HG02798 (cell line): ENCODE data around the gene RGS6.
A peak's percentile ranks its signal among the peaks of the same experiment; 100 is the strongest.
"Not testable (repeated sequence)": the region's sequence is repeated elsewhere in the genome, so short reads cannot be mapped to it uniquely, and the experiment has no call there.

Experiments used
- ATAC-seq: cut with Tn5 transposase; IDR thresholded peaks from one replicate; pipeline ENCODE4 v1.9.1; 2021; ENCODE audit warnings: mild to moderate bottlenecking; ENCODE audit not compliant: unreplicated experiment, poor library complexity

RGS6 gene

DNA sequence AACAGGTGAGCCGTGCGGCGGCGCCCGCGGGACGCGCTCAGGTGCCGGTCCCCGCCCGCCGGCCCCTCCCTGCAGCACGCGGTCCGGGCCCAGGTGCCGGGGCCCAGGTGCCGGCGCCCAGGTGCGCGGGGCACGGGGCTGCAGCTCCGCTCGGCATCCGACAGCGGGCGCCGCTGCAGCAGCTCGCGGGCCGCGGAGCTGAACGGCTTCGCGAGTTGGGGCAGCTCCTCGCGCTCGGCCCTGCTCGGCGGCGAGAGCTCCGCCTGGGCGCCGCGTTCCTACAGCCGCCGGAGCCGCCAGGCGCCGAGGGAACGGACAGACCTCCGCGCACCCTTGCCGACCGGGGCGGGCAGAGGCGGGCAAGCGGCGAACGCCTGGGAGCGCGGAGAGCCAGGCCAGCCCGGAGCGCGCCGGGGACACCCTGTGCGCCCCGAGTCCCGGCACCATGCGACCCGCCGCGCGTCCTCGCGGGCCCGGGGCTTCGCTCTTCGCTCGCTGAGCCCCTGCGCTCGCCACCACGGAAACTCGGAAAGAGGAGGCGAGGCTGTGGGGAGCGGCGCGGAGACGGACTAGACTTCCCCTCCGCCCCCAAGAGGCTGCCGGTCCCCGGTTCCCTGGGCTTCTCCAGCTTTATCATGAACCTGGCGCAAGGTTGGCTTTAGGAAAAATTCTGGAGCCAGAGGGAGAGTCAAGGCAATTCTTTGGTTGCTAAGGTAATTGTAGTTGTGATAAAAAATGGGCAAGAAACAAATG, at the start of gene RGS6:
RGS6 (plus strand) TSS at position 201 of the 753 bp plus-strand sequence.
- ATAC-seq, result peak; percentile 52

DNA sequence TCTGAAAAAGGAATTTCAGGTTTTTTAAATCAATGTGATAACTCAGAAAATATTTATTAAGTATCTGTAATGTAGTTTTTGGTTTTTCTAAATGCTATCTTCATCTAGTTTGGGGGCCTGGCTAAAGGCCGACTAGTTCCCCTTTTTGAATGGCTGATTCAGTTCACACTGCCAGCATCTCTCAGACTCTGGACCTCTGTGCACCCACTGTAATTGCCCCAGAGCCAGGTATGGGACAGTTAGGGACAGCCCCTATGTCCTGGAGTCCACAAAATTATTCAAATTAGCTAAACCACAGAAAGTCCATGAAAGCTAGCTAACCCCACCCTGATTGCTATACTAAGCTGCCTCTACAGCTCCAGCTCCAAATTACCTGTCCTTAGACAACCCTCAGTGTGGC, 49.1 kb upstream of the RGS6 start:
- ATAC-seq, result no peak

DNA sequence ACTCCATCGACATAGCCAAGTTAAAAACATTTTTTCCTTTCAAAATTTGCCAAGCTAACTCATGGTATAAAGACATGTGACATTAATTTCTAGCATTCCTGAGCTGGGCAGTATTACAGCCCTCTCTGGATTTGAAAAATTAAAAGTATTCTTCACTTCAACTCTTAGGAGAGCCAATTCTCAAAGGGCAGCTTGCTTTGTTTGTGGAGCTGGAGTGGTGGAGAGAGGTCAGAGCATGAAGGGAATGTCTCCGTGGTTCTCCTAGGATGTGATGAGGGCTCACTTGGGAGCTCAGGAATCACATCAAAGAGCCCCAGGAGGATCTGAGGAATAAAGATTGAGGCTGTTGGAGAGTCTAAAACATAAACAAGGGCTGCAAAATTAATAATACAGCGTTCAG, 46.9 kb upstream of the RGS6 start:
- ATAC-seq, result no peak

DNA sequence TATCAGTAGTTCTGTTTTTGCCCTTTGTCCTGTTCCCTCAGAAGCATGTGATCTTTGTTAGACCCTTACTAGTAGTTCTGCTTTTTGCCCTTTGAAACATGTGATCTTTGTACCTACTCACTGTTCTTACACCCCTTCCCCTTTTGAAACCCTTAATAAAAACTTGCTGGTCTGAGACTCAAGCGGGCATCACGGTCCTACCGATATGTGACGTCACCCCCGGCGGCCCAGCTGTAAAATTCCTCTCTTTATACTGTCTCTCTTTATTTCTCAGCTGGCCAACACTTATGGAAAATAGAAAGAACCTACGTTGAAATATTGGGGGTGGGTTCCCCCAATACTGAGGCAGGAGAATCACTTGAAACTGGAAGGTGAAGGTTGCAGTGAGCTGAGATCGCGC, 44.4 kb upstream of the RGS6 start:
- ATAC-seq, result not testable (repeated sequence)

DNA sequence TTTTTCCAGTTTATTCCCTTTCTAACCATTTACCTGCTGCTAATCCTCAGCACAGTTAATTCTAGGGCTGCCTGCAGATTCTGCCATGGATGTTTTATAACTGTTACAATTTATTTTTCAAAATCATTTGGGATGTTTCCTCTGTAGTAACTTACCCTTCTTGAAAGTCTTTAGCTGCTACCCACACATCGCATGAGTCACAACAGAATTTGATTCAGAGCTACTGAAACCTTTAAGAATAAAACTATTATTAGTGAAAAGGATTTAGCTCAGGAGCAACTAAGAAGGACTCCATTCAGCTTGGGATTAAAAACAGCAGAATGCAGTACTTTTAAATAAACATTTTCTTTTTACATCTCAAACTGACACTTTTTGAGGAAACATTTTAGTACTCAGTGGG, 41.7 kb upstream of the RGS6 start:
- ATAC-seq, result no peak

DNA sequence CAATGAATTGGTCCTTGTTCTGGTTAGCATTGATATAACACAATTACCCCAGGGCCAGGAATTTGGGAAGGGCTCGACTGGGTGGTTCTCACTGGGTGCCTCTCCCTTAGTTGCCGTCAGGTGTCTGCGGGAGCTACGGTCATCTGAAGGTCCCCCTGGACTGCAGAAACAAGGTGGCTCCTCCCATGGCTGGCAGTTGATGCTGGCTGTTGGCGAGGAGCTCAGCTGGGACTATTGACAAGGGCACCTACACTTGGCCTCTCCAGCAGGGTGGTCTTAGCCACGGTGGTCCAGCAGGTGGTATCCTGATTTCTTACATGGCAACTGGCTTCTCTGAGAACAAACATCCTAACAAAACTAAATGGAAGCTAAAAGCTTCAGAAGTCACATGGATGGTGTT, 41.0 kb upstream of the RGS6 start:
- ATAC-seq, result no peak

DNA sequence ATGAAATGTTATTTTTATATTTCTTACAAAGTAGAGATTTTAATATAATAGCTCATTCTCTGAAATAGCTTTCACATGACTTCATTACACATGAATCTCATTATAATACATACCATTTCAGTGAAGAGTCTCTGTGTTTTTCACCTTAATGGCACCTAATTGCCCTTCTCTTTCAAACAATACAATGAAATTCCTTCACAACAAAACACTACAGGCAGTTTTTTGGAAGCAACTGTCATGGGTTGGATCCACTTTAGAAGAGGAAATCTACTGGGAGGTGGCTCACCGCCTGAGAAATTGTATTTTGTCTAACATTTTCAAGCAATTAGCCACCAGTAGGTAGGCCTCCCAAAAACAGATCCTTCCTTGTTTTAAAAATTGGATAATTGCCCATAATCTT, 40.3 kb upstream of the RGS6 start:
- ATAC-seq, result no peak

DNA sequence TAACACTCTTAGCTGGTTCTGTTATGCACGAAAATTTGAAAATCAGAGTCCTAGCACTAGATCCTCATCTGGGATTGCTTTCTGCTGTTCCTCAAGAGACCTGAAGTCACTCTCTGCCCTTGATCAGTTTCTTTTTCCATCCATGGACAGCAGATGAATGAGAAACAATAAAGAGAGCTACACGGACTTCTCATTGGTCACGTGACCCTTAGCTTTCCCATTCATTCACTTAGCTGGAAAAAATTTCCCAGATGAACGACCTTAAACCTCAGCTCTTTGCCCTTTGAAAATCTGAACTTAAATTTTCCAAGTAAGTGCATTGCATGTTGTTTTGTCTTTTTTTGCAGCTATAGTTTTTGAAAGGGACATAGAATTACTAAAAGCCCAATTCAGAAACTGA, 27.2 kb upstream of the RGS6 start:
- no peak for ATAC-seq

DNA sequence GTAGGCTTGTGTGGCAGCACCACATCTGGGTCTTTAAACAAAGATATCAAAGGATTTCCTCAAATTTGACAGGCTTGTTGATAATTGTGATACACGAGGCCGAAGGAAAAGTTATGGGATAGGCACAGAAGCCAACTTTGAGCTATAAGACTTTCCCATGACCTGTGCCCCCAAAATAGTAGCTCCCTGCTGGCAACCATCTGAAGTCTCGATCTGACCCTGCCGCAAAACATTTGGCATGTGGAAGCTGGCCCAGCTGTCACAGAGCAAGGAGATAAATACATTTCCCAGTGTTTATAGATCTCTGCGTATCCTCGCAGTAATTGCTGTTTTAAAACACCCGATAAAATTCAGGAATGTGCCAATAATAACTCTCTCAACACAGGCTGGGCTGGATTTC, 26.4 kb upstream of the RGS6 start:
- no peak for ATAC-seq

DNA sequence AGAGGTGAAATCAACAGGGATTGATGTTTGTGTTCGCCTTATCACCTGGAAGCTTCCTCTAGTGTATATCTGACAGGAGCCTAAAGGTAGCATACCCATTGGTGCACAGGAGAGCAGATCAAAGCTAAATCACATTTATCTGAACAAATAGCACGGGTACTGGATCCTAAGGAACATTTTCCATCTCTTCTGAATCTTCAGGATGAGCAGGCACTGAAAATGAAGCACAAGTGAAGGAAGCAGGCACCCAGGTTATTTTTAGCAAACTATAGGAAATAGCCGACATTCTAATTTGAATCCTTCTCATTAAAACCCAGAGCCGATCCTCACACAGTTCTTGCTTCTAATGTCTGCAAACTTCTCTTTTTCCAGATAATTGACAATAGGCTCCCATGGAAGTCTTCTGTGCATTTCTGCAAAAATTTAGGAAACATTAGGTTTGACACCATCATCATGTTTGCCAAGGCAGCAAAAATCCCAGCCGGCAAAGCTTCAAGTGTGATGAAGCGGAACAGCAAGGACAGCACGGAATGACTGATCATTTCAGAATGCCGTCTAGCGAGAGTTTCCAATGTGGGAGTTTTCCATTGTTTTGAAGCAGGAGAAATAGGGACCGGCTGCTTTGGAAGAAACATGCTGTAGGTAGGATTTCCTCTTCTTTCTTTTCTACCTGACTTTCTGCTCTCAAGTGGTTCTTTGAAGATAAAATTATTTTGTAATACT, 24.3 kb upstream of the RGS6 start:
- no peak for ATAC-seq

DNA sequence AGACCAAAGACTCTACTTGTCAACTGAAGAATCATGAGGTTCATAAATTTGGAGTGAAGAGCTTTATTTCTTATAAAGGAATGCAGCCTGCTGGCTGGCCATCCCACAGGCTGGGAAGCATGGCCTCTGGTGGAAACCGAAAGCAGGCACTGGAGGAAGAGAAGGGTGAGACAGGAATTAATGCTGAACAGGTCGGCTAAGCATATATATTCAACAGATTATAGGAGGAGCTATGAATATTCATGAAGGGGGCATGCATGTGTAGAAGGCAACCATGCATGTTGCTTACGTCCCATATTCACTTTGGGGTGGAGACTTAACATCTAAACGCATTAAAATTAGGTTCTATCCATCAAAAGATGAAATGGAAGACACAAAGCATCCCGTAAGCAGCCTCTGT, 20.6 kb upstream of the RGS6 start:
- no peak for ATAC-seq

DNA sequence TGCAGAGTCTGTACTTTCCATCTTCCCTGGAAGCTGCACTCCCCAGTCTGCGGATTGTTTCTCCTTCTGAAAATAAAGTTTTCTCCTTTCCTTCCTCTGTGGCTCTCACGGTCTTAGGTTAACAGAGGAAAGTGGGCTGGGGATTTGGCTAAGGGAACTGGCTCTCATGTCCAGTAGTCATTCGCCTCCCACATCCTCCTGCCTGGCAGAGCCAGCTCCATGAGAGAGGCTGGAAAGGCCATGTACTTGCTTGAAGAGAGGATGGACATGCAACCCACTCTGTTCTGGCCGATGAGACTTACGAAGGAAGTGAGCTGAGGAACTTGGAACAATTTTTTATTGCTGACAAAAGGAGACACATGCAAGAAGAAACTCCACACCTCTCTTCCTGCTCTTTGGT, 18.9 kb upstream of the RGS6 start:
- ATAC-seq, result no peak

DNA sequence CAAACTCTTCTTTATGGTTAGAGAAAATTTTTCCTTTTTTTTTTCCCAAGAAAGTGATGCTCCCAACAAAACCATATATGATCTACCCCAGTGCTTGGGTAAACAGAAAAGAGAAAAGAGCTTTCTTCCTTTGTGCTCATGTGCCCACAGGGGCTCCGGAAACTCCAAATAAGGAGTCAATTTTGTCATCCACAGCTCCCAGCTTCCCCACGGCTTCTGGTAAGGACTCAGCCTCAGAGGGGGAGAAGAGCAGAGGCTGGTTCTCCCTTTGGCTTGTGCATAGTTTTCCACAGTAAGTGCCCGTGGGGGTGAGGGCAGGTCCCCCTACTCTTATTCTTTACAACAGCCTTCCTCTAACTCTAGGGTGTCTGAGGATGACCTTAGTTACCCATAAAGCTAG, 13.3 kb upstream of the RGS6 start:
- no peak for ATAC-seq

DNA sequence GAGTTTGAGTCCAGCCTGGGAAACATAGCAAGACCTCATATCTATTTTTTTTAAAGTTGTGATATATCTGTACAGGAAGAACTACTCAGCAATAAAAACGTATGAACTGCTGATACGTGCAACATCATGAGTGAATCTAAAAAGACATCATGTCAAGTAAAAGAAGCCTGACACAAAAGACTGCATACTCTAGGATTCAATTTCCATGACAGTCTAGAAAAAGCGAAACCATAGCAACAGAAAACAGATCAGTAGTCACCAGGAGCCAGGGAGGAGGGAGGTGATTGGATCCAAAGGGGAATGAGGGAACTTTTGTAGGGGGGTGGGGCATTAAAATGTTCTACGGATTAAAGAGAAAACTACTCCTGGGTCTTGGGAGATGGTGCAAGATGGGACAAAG, 8.7 kb upstream of the RGS6 start:
- ATAC-seq, result no peak

DNA sequence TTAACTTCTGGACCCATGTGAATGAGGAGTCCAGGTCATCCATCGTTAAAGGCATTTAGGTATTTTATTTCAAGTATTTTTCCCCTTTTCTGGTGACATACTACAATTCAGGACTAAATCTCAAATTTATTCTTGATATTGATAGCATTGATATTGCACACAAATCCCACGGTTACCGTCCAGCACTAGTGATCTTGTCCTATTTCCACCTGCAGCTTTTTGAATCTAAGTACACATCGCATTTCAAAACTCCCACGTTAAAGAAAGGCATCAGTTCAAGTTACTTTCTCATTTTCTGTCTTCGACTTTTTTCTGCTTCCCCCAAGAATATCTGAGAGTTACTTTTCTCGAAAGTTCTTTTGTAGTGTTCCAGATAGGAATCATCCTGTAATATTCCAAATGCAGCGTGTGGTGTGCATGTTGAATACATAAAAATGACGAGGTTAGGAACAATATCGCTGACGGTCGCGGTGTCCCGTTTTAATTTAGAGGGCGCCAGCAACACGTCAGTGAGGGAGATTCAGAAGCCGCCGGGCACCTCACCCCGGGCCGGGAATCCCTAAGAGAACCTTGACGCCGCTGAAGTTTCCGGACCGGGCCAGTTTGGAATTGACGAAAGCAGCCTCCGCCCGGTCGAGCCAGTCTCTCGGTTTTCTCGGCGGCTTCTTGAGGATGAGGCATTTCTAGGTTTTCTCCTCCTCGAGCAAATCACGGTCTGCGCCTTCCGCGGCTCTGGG, 569 bp upstream of the RGS6 start:
- ATAC-seq, result no peak

DNA sequence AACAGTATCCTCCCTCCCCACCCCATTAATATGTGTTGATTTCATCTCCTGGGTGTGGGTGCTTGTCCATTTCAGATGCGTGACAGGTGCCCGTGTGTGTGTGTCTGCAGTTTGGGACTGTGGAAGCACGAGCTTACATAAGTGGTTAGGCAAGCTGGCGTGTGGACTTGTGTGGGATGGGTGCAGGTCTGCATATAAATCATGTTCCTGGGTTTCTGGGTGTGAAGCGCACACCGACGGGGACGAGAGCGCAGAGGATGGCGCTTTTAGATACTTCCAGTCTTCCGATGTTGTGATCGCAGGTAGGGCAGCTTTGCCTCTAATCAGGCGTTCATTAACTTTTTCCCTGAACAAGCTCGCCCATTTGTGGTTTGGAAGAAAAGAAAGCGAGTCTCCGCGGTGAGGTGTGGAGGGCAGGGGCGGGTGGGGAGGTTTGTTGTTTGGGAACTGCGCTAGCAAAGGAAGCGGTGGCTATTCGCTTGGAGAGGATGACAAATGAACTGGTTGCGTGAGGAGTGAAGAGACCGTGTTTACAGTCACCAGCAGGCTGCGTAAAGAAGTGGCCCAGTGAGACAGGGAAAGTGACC, 865 bp downstream of the RGS6 start:
- no peak for ATAC-seq

DNA sequence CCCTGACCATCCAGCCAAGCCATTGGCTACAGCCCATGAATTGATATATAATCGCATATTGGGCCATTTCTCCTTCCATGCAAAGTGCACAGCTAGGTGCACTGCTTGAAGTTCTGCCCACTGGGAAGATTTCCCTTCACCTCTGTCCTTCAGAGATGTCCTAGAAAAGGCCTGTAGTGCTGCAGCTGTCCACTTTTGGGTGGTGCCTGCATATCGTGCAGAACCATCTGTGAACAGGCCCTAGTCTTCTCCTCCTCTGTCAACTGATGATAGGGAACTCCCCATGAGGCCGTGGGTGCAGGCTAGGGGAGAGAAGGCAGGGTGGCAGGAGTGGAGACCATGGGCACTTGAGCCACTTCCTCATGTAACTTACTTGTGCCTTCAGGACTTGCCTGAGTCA, 6.0 kb downstream of the RGS6 start:
- ATAC-seq, result not testable (repeated sequence)

DNA sequence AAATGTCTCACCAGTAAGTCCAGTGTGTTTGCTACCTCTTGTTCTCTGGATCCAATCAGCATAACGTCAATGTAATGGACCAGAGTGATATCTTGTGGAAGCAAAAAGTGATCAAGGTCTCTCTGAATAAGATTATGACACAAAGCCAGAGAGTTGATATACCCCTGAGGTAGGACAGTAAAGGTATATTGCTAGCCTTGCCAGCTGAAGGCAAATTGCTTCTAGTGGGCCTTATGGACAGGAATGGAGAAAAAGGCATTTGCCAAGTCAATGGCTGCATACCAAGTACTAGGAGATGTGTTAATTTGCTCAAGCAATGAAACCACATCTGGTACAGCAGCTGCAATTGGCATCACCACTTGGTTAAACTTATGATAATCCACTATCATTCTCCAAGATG, 7.1 kb downstream of the RGS6 start:
- not testable (repeated sequence) for ATAC-seq

DNA sequence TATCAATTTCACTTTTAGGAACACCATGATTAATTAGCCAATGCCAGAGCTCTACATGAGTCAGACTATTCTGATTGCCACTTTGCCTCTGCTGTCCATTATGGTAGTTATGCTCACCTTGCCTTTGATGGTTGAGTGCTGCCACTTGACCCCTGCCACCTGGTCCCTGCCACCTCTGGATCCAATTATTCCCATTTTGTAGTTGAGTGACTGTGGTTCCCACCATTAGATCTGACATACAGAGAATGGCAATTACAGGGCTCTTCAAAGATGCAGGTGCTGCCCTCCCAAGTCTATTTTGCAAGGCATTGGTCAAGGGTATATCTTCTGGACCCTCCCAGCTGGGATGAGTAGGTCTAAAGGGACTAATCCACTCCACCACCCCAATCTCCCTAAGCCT, 8.3 kb downstream of the RGS6 start:
- ATAC-seq, result not testable (repeated sequence)

DNA sequence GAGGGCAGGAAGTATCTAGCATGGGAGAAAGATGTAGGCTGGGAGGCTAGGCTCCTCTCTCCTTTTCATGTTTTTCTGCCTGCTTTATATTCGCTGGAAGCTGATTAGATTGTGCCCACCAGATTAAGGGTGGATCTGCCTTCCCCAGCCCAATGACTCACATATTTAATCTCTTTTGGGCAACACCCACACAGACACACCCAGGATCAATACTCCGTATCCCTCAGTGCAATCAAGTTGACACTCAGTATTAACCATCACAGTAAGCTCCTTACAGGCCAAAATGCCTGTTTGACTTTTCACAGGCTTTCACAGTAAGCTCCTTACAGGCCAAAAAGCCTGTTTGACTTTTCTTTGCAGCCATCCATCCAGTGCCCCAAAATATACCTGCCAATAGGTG, 9.4 kb downstream of the RGS6 start:
- not testable (repeated sequence) for ATAC-seq
